GM18517 (cell line): ENCODE measurements around the gene FLNB.
A peak's percentile ranks its signal among the peaks of the same experiment; 100 is the strongest.

ENCODE experiments used
- ATAC-seq: cut with Tn5 transposase; IDR thresholded peaks from one replicate; pipeline ENCODE4 v1.9.1; 2021; ENCODE audit warnings: mild to moderate bottlenecking, moderate library complexity; ENCODE audit not compliant: unreplicated experiment

FLNB gene

DNA sequence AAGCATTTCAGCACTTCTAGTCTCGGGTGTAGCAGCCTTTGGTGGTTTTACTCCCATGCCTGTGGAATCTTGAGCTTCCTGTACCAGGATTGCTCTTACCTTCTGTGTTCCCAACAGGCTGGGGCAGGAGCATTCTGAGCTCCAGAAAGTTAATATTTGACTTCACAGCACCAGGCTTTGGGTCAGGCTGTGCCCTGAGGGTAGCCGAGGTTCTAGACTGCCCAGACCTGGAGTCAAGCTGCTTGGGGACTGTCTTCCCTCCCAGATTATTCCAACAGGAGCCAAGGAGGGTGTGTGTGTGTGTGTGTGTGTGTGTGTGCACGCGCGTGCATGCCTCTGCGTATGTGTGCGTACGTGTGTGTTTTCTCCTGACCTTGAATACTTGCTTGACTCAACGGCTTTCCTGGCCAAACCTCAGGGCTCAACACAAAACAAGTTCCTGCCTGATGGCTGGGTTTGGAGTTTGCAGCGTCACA is 94.8 kb downstream of the FLNB start:
- no peak for ATAC-seq

DNA sequence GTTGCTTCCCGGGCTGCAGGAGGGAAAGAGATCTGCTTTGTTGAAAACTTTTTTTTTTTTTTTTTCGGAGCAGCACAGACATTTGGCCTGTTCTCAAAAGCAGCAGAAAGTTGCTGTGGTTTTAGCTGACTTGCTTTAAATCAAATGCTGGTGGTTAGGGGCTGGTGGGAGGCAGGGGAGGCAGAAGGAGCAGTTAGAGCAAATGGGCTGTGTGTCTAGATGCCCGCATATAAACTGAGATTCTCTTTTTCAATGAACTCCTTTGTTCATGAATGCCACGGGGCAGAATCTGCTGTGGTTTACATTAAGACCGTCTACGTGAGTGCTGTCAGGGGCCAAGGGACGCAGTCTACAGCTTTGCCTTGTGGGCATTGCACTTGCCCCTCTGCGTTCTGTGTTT is 95.9 kb downstream of the FLNB start:
- ATAC-seq = no peak

DNA sequence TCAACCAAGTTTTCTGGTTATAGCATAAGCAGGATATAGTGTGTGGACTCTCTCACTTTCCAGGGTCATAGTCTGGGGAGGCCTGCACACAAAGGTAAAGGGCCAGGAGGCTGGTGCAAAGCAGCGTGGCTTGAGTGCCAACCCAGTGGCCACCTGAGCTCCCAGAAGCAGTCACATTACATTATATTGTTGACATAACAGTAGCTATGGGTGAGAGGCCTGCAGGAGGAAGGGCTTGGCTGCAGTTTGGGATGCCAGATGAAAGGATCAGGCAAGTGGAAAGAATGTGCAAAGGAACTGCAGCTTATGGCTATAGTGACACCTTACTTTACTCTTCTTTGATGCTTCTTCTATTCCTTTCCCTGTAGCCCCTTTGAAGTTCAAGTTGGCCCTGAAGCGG is 96.5 kb downstream of the FLNB start:
- ATAC-seq = no peak

DNA sequence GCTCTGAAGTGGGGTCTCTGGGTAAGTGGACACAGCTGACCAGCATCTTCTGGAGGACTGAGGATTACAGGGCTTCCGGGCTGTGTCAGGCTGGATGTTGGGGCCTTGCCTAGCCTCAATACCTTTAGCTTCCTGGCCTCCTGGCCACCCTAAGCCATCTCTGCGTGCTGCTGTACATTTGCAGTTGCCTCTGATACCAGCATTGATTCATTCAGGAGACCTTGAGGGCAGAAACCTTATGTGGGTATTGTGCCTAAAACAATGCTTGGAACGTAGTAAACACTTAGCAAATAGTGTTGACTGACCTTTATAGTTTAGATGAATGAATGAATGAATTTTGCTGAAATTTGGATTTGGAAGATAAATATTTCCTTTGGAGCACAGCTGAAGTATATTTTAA is 97.0 kb downstream of the FLNB start:
- ATAC-seq = no peak

DNA sequence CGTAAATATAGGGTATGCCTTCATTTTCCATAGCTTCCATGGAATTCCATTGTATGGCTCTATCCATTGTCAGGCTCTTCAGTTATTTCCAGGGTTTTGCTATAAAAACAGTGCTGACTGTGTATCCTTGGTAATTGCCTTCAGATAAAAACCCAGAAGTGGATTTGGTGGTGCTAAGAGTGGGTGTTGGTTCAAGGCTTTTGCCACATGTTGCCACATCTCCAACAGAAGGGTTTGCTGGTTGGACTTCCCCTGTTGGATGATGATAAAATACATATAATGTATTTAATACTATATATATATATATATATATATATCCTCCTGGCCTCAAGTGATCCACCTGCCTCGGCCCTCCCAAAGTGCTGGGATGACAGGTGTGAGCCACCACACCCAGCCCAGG is 97.8 kb downstream of the FLNB start:
- no peak for ATAC-seq

DNA sequence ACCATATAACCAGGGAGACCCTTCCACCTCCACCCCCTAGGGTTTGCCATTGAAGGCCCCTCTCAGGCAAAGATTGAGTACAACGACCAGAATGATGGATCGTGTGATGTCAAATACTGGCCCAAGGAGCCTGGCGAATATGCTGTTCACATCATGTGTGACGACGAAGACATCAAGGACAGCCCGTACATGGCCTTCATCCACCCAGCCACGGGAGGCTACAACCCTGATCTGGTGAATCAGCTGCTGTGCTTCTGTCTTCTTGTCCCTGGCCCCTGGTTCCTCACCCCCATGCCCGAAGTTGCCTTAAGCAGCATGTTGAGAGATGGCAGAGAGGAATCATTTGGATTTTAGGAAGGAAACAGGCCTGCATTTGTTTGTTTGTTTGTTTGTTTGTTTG is 98.4 kb downstream of the FLNB start:
- ATAC-seq = no peak

DNA sequence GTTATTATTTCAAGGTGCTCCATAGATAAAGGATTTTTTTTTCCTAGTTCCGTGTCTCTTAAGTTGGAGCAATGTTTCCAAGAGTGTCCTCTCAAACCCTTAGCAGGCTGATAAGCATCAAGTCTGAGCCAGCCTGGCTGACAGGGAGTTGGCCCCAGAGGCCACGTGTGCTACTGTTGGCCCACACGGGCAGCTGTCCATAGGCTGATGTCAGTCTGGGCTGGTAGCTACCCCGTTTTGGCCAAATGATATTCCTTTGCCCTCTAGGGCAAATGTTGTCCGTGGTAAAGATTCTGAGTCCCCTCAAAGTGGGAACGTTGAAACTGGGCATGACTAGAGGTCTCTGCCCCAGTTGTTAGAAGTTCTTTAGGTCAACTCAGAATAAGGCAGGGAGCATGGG is 99.4 kb downstream of the FLNB start:
- no peak for ATAC-seq

DNA sequence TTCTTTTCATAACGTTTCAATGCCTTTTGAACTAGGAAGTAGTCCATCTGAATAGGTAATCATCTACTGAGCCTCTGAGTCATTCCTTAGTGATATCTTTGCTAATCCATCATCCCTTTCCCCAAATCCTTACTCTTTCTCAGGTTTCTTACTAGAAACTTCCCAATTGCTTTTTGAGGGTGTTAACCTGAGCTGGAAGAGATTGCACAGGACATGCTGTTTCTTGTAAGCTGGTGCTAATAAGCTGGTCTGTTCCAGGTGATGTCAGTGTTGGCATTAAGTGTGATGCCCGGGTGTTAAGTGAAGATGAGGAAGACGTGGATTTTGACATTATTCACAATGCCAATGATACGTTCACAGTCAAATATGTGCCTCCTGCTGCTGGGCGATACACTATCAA is 101.5 kb downstream of the FLNB start:
- ATAC-seq = no peak

DNA sequence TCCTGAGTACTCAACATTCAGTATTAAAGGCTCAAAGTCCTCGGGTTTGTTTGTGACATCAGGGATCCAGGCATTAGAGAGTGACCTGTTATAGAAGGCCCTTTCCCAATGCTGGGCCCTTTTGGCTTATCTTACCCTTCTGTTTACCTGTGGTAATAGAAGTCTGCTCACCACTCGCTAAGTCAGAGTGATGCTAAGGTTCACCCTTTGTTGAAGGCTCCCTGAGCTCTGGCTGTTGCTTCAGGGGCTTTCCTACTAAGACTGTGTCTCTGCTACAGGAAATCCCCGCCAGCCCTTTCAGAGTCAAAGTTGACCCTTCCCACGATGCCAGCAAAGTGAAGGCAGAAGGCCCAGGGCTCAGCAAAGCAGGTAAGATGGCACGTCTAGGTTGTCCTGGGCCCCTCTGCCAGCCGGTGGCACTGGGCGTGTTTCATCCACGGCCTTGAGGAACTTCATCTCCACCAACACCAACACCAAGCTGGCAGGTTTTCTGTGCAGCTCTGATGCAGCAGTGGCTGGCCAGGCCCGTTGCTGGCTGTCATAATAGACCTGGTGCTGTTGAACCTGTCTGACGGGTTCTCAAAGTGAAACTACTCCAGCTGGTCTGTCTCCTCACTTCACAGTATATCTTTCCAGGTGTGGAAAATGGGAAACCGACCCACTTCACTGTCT is 103.4 kb downstream of the FLNB start:
- peak; percentile 43 for ATAC-seq

DNA sequence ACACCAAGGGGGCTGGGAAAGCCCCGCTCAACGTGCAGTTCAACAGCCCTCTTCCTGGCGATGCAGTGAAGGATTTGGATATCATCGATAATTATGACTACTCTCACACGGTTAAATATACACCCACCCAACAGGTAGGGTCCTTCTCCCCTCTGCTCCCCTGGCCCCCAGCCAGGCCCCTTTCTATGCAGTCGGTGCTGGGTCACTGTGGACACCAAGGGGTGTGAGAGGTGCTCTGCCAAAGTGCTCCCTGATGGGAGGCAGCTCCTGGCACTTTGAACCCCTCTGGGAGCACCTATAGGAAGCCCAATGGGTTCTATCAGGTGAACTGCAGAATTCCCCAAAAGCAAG is 103.9 kb downstream of the FLNB start:
- no peak for ATAC-seq

DNA sequence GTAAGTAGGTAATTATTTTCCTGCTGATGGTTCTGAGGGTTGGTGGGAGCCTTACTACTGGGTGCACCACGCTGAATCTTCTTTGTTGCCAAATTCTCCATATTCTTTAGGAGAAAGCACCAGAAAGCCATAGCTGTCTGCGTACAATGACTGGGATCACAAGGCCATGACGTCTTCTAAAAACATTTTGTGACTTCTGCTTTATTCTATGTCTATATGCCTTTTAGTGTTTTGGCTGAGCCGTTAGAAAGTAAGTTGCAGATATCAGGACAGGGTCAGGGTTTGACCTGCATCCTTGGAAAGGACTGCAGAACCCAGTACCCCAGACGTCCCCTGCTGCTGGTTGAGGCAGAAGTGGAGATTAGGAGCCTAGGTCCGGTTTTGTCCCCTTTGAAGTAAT is 107.0 kb downstream of the FLNB start:
- ATAC-seq = no peak

DNA sequence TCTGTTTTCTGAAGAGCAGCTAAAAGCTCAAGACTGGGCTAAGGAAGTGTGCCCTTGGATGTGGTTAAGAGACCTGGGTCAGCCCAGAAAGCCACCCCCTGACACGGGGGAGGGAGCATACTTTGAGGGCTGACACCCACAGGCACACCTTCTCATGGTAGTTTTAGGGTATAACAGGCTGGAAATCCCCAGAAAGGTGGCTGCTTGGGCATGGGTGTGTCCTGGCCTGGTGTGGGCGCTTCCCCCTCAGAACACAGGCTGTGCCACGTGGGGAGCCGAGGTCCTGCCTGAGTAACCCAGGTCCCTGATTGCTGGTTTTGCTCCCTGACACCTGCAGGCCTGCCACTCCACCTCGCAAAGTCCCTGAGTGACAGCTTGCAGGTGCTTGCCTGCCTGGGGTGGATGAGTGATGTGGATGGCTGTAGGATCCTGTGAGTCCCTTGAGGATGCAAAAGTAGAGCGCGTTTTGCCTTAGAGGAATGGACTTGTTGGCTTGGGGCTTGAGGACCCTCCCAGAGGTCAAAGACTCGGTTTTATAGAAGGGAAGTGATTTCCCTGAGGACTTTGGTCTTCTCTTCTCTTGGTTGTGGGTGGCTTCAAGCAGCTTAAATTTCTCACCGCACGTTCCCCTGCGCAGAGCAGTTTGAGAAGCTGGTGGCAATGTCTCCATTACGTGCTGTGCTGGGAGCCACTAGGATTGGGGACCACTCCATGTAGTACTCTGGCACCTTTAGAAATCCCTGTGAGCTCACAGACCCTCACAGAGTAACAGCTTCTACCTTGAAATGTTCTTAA is 108.1 kb downstream of the FLNB start:
- ATAC-seq = peak; percentile 60

DNA sequence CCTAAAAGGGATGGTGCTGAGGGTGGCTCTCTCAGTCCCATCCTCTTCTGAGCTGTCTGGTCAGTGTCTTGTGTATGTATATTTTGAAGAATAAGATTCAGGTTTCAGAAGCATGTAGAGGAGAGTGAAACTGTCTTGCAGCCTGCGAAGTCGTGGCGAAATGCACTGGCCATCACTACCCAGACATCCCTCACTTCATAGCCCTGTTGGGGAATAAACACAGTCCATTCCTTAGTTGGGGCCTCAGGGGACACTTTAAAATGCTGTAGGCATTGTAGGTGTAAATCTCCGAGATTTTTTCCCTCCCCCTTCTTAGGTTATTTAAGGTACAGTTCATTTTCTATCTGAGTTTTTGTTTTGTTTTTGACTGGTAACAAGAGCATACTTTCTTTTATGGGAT is 108.8 kb downstream of the FLNB start:
- ATAC-seq = no peak

DNA sequence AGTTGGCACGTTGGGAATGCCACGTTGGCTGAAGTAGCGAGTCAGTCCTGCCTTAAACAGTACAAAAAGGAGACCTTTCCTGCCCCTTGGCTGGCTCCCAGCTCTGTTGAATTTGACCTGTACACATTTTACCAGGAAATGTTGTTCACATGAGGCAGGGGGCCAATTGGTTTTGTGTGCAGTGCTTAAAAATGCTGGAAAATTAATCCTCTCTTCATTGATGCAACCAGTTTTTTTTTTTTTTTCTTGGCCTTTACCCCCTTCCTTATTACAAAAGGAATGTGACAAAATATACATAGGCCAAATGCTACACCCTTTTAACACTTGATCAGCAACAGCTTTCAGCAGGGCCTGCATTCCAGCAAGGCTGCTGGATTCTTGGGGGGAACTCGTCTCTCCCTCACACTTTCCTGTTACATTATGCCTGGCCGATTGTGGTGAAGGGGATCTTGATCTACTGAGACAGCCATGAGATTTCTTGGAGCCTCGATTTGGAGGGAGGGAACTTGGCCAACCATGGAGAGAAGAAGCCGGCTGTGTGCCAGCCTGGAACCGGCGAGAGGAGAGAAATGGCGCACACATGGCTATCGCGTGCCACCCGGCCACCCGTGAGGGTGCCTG is 109.4 kb downstream of the FLNB start:
- ATAC-seq = no peak

DNA sequence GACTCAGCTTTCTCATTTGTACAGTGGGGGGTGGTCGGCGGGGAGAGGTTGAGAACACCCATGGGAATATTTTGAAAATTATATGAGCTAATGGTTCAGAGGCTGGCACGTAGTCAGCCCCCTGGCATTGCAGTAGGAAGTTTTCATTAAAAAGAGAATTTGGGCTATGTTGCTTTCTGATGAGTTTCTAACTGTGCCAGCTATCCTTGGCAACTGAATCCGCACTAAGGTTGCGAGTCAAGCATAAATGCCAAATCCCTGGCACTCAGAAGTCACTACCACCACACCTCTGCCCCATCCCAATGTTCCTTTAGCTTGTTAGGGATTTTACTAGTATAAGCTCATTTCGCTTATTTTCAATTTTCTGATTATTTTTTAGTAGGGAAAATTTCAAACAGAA is 111.0 kb downstream of the FLNB start:
- ATAC-seq = no peak

DNA sequence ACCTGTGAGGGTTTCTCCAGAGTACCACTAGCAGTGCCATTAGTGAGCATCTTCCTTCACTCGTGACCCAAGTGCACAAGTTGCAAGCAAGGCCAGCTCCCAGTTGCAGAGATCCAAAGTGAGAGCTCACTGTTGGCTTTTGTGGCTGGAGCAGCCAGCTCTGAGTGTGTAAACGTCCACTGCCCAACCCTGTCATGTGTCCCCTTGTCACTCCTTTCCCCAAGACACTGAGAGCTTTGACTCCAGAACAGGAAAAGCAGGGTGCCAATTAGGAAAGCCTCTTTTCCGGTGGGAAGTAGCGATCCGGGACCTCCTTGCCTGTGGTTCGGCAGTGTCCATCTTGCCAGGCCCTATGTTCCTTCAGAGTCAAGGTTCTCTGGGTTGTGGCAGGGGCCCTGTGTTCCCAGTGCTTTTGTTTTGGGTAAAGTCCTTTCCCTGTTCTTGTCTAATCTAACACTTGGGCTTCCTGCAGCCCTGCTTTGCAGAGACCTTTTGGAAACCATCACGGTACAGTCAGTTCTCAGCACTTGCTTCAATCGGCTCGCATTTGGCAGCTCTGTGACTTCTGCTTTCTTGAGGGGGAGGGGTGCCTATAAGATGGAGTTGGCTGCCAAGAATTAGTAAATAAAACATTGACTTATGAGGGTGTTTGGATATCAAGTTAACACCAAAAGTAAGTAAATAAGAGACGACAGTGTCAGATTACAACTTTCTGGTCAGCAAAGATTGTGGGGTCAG is 112.0 kb downstream of the FLNB start:
- ATAC-seq = no peak

DNA sequence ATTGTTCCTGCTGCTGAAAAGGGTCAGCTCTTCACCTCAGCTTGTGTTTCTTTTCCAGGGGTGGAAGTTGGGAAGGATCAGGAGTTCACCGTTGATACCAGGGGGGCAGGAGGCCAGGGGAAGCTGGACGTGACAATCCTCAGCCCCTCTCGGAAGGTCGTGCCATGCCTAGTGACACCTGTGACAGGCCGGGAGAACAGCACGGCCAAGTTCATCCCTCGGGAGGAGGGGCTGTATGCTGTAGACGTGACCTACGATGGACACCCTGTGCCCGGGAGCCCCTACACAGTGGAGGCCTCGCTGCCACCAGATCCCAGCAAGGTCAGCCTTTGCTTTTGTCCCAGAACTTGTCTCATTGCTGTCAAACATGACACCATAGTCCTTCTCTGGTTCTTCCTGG is 113.0 kb downstream of the FLNB start:
- ATAC-seq = no peak

DNA sequence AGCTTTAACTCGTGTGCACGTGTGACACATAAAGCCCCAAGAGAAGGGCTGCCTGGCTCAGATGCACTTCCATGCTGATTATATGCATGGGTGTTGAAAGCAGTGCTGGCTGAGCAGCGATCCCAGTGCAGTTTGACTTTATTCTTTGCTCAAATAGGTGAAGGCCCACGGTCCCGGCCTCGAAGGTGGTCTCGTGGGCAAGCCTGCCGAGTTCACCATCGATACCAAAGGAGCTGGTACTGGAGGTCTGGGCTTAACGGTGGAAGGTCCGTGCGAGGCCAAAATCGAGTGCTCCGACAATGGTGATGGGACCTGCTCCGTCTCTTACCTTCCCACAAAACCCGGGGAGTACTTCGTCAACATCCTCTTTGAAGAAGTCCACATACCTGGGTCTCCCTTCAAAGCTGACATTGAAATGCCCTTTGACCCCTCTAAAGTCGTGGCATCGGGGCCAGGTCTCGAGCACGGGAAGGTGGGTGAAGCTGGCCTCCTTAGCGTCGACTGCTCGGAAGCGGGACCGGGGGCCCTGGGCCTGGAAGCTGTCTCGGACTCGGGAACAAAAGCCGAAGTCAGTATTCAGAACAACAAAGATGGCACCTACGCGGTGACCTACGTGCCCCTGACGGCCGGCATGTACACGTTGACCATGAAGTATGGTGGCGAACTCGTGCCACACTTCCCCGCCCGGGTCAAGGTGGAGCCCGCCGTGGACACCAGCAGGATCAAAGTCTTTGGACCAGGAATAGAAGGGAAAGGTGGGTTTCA is 114.9 kb downstream of the FLNB start:
- no peak for ATAC-seq

DNA sequence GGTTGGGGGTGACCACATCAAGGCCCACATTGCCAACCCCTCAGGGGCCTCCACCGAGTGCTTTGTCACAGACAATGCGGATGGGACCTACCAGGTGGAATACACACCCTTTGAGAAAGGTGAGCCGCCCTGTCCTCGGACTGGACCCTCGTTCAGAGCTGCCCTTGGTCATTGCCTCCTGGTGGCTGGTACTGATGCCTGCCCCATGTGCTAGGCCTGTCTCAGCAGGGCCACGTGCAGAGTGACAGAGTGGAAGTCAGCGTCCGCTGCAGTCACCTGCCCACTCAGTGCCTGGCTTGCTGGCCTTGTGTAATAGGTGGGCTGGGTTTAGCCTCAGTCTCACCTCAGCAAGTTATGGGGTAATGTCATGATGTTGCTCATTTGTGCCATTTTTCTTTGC is 116.2 kb downstream of the FLNB start:
- no peak for ATAC-seq

DNA sequence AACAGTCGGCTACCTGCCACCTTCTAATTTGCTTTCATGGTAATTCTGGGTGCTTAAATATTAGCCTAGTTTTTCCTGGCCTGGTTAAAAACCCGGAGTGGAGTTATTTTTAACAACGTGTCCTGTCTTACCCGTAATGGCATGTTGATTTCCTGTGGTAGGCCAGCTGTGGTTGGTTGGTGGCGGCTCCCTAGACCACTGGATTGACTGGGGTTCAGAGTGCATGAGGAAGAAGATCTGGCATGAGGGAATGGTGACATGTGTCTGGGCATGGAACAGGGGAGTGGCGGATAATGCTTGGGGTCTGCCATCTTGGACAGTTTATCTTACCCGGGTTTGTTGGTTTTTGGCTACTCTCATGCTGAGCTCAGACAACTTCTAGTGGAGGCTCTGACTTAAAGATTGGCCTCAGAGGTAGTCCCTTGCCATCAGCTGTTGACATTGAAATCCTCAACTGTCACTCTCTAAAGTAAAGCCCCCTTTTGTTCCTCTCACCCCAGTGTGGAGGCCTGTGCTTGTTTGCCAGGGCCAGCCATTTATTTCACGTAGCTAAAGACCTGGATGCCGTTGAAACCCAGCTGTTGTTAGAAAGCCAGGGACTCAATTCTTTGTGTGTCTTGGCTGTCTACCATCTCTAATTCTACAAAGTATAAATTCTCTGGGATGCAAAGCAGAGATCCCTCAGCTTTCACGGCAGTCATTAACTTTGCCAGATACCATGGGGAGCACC is 121.0 kb downstream of the FLNB start:
- no peak for ATAC-seq
